NCI-H2227 treated with DMSO at 0.1 percent for 48 hours (cell line): ENCODE results near the gene UROS.

Source experiments
- DNase-seq: peaks from one replicate; lab custom pipeline; 2025; lab: John Stamatoyannopoulos, UW

Gene UROS

GRCh38 chr10:125828311-125828710 lies 5.3 kb upstream of the UROS start:
- DNase-seq, result no peak

- DNase-seq, result no peak
These were observed 4.1 kb upstream of the UROS start for GRCh38 chr10:125827133-125827532.

DNA sequence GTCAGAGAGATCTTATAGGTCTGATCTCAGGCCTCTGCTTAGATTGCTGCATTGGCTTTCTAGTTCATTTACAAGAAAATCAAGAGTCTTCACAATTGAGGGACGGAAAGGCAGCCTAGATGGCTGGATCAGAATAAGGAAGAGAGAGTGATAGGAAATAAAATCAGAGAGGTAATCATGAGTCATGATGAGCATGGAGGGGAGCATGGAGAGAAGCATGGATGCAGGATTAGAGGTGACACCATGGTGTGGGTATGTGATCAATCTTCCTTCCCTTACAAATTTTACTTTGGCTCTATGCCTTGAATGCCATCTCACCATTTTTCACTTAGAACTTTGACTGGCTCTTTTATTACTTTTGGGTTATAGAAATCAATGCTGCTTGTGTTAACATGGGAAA lies 1.7 kb upstream of the UROS start:
- DNase-seq, result no peak

DNA sequence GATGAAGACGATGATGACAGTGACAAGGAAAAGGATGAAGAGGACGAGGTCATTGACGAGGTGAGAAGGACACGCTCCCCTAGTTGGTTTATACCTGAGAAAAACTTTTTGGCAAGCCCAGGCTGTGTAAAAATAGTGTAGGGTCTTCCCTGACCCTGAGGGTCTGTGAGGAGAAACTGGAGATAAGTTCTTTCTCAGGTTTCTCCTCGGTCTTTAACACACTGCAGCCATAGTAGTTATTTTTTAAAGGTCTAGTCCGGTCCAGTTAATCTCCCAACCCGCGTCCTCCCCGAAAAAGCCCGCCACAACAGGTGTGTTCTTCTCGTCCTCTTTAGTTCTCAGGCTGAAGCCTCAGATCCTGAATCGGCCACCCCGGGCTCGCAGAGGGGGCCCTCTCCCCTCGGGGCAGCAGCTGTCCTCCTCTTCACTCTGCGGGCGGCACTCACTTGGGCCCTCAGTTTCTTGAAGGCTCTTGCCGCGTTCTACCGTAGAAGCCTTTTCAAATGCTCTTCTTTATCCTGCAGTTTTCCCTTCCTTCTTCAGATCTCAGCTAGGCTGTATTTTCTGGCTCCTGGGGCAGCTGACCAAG lies 699 bp upstream of the UROS start:
- DNase-seq, result peak; percentile 20

DNA sequence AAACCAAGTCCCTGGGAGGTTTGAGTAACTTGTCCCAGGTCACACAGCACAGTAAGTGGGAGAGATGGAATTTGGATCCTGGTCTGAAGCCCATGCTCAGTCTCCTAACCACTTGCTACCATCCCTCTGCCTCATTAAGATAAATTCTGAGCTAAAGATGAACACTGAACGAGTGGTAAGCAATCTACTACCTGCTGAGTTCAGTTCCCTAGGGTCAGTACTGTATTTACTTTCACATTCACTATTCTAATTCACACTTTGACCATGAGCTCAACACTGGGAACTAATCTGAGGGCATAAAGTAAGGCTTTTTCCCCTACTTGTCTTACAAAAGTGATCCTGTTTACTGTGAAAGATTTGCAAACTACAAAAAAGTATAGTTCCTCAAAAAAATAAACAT lies 2.4 kb downstream of the UROS start:
- DNase-seq, result no peak

DNA sequence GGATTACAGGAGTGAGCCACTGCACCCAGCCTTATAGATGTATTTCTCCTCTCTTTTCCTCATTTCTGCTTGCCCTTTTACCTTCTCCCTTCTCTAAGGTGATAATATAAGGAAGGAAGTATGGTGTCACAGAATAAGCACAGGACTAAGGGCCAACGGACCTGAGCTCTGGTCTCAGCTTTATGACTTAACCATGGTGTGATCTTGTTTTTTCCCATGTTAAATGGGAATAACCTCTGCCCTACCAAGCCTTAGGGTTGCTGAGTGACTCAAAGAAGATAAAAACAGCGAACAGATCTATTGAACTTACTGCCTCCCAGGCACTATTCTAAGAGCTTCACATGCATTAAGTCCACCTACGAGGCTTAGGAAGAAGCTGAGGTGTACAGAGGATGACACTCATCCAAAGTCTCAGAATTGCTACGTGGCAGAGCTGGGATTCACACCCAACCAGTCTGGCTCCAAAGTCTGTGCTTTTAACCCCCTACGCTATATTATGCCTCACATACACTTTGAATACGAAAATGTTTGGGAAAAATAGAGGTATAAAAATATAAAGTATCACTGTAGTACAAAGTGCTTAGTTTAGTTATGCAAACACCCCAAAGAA lies 5.6 kb downstream of the UROS start:
- no peak for DNase-seq

DNA sequence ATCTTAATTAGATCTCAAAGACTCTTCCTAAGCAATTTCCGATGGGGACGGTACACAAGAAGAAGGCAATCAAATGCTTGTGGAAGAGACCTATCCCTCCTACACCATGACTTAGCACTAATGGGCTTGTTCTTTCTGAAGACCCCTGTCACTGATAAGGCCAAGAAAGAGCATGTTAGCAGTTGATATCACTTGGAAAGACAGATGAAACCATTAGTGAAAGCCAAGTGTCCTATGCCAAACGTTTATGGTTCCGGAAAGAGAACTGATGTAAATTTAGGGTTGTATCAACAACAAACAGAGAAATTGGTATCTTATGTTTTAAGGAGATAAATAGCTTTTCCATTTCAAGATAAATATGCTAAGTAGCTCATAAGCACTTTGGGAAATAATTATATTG lies 6.5 kb downstream of the UROS start:
- DNase-seq, result no peak

DNA sequence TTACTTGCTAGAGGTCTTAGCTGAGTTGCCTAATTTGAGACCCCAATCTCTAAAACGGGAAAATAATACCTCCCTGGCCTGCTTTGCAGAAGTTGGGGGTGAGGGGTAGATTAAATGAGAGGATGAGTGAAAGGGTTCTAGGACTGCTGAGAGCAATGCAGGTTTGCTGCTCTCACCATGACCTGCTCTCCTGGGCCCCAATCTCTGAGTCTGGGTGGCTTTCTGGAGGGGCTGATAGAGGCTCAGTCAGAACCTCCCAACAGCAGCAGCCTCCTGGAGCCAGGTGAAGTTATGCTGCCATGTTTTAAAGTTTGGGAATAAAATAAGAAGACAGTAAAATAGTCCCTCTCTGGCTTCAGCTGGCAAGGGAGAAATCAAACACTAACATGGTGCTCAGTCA lies 7.3 kb downstream of the UROS start:
- no peak for DNase-seq

DNA sequence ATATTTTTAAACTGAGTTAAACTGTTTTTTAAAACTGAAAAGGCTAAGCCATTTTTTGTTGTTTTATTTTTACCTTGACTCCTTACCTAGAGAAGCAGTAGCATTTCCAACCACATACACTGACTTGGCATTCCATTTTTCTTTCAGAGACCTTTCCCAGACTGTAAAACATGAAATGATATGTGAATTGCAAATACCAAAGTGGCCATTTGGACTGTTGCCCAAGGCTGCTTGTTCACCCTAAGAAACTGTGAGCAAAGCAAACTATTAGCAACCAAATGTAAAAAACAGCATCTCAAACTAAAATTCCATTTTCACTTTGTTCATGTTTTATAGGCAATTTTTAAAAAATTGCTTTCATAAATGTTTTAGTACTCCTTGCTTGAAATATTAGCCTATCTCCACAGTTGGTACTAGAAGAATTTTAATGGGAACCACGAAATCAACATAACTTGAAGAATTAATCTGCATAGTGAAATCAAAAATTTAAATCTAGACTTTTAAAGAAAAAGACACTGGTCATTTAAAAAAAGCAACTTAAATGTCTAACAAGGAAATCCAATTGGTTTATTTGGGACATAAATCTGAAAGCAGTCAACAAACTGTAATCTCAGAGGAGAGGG lies 10.8 kb downstream of the UROS start:
- DNase-seq, result no peak

- DNase-seq, result no peak
These were observed 11.8 kb downstream of the UROS start for GRCh38 chr10:125811251-125811650.

GRCh38 chr10:125808047-125808446 lies 15.0 kb downstream of the UROS start:
- no peak for DNase-seq

DNA sequence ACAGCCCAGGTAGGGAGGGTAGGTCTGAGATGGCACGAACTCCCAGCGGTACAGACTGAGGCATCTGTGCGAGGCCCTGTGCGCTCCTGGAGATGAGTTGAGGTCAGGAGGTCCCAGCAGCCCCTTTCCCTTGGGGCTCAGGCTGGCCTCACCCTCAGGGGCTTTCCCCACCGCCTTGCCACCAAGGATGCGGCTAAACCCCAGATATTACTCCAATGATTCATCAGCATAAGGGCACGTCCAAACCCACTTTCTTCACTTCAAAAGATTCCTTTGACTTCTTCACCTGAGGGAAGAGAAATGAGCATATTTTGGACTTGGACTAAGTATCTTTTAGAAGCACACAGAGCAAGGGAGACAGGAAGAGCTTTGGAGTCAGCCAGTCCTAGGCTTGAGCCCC lies 20.3 kb downstream of the UROS start:
- no peak for DNase-seq

DNA sequence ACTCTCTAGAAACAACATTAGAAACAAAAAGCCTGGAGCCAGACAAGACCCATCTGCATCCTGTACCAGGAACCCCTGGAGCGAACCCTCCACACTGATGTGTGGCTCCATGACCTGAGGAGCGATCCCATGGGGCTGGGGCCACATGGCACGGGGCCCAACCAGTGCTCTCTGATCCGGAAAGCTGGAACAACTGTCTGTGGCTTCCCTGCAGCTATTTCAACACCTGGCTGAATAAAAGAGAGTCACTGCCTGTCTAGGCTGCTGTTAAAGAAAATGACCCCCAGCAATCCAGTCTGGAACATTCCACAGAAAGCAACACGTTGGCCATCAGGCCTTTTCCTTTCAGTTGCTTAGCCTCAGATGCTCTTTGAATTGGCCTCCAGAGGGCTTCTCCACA lies 20.9 kb downstream of the UROS start:
- no peak for DNase-seq

GRCh38 chr10:125801574-125801973 lies 21.5 kb downstream of the UROS start:
- no peak for DNase-seq

DNA sequence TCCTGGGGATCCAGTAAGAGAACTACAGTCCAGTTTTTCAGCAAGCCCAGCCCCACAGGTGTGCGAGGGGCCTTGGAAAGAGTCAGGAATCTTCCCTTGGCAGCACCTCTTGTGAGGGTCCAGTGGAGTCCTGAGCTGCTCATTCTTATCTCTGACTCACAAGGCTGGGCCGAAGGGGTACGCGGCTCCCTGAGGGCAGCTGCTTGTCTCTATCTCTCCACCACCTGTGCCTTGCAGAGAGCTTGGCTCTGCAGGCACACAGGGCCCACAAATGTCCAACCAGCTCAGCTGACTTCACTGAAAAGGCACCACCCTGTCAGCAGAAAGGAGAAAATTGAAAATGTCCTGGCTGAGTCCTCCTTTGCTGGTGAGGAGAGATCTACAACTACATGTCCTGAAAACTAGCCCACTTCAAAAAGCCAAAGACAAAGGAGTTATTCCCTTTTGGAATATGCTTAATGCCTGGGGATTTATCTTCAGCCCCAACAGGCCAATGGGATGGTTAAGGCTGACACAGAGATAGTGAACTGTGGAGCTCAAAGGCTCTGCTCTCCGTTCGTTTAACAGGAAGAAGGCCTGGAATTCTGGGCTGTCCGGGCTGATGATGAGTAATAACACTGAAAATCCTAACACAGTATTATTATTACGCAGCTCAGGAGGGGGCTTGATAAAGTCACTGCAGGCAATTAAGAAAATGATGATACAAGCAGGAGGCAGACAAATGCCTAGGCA lies 23.4 kb downstream of the UROS start:
- DNase-seq, result no peak

DNA sequence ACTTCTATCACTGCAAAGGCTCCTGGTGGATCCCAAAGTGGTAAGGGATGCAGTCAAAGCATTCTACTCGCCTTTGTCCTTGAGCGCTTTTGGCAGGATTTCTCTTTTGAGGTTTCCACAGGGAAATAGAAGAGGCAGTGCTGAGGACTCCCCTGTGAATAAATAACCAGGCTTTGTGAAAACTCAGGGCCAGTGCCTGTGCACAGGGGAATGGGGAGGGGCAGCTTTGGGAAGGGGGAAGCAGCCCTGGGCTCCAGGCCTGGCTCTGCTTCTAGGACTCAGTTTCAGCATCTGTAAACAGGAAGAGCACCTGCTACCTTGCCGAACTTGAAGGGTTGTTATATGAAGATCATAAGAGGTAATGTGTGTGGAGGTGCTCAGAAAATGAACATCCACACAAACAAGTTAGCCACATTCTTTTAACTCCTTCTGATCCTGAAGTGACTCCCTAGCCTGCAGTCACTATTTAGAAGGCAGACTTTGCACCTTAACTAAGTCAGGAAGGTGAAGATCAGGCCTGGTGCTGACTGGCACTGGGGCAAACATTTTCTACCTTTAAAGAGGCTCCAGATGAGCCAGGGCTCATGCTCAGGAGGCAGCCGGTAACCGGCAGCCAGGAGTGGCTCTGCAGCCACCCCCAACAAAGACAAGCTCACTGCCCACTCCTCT lies 24.9 kb downstream of the UROS start:
- no peak for DNase-seq

DNA sequence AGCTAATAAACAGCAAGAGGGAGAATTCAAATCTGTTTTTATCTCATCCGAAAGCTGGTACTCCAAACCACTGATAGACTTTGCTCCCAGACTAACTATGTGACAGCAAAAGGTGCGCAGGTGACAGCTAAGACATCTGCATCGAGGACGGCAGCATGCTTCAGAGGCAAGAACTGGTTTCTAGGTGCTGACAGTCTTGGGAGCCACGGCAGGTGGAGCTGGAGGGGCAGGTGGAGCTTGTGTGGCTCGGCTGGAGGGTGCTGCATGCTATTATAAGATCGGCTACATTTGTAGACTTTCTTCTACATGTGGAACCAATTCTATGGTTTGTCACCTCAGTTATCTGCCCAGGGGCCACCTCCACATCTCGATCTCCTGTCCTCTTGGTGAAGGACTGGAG lies 25.6 kb downstream of the UROS start:
- DNase-seq, result no peak

DNA sequence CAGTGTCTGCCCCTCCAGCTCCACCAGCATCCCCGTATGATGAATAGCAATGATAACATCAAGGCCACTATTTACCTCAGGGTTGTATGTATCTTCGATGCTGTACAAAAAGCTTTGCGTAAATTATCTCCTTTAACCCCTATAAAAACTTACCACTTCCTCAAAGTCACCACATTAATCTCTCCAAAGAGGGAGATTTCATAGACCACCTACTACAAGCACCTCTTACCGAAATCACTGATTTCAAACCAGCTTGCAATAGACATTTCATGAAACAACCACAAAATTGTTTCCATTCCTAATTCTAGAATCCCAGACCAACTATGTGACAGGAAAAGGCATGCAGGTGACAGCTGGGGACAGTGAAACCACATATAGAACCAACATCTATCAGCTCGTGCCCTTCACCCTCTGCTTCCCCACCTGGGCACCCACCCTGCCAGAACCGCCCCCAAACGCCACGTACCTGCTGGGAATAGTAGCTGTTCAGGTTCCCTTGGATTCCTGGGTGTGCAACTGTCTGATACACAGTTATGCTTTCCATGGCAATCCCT lies 27.3 kb downstream of the UROS start:
- no peak for DNase-seq

DNA sequence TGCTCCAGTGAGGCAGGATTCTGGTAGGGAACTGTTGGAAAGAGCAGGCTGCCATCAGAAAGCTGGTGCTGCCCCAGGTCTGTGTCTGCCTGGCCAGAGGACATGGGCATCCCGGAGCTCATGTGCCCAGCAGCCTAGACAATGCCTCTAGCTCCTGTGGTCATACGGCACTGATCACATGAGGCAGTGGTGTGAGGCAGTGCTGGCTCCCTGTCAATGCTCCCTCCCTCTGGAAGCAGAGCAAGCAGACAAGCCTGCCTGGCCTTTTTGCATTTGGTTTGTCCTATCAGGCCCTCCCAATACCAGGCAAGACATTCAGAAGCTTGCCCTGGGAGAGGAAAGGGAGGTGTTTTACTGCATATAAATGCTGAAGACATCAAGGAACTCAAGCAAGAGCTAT lies 27.9 kb downstream of the UROS start:
- no peak for DNase-seq

DNA sequence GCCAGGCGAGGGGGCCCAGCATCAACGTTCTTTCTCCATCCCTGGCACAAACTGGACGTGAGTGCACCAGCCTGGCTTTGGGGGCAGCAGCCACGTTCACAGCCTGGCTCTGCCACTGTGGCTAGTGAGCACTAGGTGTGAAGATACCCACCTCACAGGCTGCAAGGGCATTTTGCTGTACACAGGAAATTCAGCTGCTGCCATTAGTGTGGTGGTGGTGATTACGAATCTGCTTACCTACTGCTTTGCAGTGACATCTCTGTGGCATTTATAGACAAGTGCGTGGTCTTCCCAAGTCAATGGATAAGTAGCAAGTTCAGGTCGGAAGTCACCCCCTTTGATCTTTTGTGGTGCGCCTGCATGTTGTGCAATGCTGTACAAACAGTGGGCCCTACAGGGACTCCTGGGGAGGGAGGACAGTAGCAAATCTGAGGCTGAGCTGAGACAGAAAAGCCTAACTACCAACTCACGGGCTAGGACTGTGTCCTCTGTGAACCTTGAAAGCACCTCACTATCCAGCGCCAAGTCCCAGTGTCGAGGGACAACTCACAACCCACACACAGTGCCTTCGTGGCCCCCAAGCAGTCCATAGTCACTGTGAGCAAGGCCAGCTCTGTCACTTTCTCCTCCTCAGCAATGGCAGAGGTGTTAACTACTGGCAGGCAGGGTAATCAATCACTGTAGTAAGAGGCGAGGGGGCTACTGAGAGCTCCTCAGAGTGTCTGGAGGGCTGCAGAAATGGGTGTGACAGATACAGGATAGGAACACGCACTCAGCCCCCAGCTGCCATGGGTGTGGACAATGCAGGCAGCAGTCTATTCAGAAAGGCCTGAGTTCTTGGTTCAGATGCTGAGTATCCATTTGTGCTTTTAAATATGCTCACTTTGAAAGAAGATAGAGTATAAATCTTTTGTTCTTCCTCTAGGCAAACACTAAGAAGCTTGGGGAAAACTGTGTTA lies 30.4 kb downstream of the UROS start:
- no peak for DNase-seq
